Right ventricle myocardium superior (tissue), 1 donor: ENCODE results near the gene PDE3A. TPM values are rescaled to one million over a fixed set of nuclear protein-coding genes. Genes with fewer than 3 reads are reported as not detected.
"Not testable (repeated sequence)": the region's sequence is repeated elsewhere in the genome, so short reads cannot be mapped to it uniquely, and the experiment has no call there.

Source experiments
- ATAC-seq: fragments of 200-7000 bp; cut with Tn5 transposase; one replicate; pipeline ENCODE4 v1.9.1; 2020; ENCODE audit warnings: mild to moderate bottlenecking; ENCODE audit not compliant: poor library complexity
- DNase-seq: peaks from one replicate; pipeline ENCODE4 v3.0.0-alpha.2; 2020
- intact Hi-C: fragments of 100-400 bp; cut with DNase I; formaldehyde crosslinking; loops from one replicate; pipeline ENCODE4 v1.11.2; 2022
- total RNA-seq: library from RNA; stranded (reverse); fragmentation: NEBNext Ultra II Directional; extraction: Animal tissue kit (Norgen Biotek cat#: 25700); gene quantifications from one replicate; pipeline ENCODE4 v1.2.1, GENCODE V29; 2021
- donor health status: DM: no; HTN: yes; CAD: no; lungs with severe emphysema.

Gene PDE3A
- total RNA-seq, 1 donor from 2014 or later = 153 TPM

DNA sequence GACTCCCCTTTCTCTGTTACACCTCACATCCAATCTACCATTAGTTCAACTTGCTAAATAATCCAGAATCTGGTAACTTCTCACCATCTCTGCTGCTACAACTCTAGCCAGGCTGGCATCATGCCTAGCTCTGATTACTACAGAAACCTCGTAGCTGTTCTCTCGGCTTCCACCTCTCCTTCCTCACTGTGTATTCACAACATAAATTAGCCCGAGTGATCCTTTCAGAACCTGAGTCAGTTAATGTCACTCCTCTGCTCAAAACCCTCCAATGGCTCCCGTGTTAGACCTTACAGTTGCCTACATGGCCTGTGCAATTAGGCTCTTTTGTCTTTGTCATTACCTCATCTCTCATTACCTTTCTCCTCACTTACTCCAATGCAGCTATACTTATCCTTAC lies 139.4 kb downstream of the PDE3A start:
- DNase-seq = no peak
- peak; percentile 30 for ATAC-seq
- intact Hi-C loops = no loop called here

DNA sequence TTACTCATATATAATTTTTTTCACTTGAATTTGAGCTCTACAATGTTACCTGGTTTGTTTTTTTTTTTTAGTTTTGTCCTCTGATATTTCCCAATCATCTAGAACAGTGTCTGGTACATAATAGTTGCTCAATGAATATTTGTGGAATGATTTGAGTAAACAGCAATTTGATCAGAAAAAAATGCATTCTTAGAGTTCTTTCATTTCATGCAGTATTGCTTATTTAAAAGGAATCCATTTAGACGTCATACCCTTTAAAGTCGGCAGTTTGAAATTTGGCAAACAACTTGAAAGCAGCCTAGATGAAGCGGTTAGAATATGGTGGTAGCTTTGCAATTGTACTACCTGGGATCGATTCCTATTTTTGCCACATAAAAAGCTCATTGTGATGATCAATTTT lies 140.0 kb downstream of the PDE3A start:
- DNase-seq (no peak), ATAC-seq (no peak)
- intact Hi-C loops = no loop called here

DNA sequence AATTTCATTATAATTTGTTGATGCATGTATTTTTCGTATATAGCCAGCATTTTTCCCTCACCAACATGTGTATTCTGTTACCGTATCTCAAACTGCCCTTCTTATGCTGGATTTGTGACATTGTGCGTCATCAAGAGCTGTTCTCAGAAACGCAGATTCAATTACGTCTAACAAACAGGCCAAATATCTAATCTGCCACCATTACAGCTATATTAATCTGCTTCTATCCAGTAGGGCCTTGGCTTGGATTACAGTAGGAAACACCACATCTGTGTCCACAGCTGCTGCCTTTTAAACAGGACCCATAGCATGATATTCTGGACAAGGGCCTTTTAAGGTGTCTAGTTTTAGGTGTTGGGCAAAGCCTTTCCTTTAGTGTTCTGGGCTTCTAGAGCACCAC lies 140.6 kb downstream of the PDE3A start:
- intact Hi-C loops = no loop called here
- DNase-seq = no peak
- ATAC-seq = peak; percentile 16

DNA sequence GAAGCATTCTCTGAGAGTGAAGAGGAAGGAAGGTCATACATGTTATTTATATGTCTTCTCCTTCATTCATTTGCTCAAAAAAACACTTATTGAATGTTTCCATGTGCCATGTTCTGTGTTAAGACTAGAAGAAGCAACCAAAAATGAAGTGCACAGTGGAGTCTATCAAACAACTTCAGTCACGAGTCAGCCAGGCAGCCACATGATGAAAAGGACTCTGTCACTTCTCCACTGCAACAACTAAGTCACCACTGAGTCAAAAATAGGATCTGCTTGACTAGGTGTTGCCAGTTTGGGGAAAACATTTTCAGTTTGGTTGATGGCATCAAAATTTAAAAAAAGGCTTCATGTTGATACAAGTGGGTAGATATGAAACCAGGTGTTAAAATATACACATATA lies 142.5 kb downstream of the PDE3A start:
- intact Hi-C loops = no loop called here
- DNase-seq (no peak), ATAC-seq (peak; percentile 29)

DNA sequence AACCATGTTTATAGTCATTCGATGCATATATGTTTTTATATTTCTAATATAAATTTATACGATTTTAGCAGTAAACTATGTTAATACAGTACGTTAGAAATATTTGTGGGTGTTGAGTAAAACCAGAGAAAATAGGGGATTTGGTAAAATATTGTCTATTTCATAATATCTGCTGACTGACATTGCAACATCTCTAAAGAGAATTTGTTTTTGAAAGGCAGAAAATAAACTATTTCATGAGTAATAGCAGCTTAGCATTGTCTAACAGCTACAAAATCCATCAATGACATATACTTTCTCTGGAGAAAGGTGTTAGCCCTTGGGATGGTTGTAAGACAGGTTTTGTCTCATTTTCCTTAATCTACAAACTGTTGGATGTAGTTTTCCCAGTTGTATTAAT lies 144.9 kb downstream of the PDE3A start:
- ATAC-seq (no peak), DNase-seq (no peak)
- intact Hi-C loops = no loop called here

DNA sequence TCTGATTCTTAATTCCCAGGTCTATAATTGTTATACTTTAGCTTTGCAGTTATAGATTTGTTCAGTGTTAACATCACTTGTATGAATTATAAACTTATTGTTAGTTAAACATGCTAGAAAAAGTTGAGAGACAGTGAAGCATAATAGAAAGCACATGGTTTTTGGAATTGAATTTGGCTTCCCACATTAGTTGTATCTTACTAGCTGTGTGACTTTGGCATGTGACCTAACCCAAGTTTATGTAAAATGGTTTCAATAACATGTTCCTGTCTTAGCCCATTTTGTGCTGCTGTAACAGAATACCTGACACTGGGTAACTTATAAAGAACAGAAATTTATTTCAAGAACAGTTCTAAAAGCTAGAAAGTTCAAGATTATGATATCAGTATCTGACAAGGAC lies 146.3 kb downstream of the PDE3A start:
- no peak for ATAC-seq
- intact Hi-C loops = no loop called here
- DNase-seq = no peak

DNA sequence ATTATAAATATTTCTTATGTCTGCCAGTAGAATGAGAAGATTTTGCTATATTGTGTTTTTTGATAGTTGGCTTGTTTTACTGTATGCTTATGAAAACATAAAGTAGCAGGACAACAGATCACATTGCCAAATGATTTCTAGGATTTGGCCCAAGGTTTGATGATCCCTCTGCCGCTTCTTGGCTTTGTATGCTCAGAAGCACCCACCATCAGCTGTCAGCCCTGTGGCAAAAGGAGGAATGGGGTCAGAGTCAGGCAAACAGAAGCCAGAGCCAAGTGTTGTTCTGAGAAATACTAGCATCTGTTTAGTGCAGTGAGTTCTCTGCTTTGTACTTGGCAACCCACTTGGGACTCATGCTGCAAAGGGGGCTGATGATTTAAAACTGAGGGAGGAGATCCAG lies 152.2 kb downstream of the PDE3A start:
- ATAC-seq (peak; percentile 57), DNase-seq (no peak)
- intact Hi-C loops = no loop called here

DNA sequence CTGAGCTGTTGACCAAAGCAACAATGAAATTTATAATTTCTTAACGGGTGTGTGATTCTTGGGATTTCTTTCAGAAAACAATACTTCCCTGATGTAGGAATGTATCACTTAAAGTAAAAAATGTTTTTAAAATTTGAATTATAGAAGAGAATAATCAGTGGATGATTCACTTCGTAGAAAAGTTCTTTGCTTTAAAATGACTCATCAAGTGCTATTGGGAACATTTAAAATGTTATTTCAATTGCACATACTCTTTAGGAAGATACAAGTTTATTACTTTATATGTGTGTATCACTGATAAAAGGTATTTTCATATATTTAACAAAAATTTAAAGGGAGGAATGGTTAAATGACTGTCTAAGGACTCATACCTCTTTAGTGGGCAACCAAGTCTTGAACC lies 155.3 kb downstream of the PDE3A start:
- DNase-seq (no peak), ATAC-seq (no peak)
- intact Hi-C loops = no loop called here

DNA sequence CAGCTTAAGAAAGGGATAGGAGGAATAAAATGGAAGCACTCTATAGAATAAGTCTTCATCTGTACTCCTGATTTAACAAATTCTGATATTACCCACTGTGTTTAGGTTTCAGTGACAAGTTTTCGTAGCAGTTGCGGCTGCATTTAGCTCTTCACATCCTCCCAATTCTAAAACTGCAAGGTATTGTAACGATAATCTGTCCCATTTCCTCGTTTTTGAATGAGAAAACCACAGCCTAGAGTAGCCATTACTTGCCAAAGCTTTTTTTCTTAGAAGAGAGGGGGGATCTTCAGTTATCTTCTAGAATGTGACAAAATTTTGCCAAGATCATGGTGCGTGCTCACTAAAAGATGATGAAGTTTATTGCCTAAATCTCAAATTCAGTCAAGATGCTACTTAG lies 155.8 kb downstream of the PDE3A start:
- no peak for ATAC-seq
- intact Hi-C loops = no loop called here
- DNase-seq = no peak

DNA sequence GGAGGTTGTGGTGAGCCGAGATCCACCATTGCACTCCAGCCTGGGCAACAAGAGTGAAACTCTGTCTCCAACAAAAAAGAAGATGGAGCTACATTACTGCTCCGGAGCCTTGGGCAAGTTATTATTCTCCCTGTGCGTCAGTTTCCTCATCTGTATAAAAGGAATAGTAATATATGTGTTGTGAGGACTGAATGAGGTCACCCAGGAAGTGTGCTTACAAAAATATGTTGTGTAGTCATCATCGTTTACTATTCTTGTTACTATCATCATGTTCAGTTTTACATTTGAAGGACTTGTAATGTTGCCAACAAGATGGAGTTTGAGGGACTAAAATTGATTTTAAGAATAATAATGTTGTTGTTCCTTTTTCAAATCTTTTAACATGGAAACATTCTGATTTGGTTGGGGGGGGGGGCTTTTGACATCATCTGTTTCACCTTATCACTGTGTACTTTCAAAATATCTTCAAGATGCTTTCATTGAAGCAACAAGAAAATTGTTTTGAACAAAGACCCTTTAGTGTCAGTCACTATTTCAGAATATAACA lies 156.8 kb downstream of the PDE3A start:
- no peak for ATAC-seq
- intact Hi-C loops = no loop called here

DNA sequence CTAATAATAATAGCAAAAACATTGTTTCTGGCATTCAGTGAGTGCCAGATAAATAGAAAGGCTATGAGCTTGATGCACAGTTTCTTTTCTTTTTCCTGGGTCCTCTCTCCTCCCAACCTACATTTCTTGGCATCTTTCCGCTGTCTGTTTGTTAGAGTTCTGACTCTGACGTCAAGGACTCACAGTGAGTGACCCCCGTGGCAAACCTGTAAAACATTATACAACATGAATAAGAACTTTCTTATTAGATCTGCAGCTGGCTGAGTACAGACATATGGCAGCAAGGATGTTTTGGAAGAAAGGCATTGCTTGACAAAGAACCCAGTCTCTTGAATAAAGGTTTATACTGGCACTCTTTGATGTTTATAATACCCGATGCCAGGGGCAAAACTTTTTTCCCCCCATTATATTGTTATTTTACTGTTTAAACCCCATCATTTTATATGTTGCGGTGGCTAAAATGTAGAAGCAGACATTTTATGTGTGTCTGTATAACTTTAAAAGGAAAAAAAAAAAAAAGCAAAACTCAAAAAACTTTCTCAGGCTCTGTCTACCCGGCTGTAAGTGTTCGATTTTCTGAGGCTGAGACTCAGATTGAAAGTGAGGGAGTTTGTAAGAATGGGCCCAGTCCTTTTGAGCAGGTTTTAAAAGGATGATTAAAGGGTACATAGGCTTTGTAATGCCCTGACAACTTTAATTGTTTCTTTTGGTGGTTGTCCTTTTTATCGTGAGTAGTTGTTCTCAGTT lies 159.3 kb downstream of the PDE3A start:
- ATAC-seq (peak; percentile 23), DNase-seq (no peak)
- intact Hi-C loops = no loop called here

More for the DNA sequence above, 156.8 kb downstream of the PDE3A start:
- no peak for DNase-seq

DNA sequence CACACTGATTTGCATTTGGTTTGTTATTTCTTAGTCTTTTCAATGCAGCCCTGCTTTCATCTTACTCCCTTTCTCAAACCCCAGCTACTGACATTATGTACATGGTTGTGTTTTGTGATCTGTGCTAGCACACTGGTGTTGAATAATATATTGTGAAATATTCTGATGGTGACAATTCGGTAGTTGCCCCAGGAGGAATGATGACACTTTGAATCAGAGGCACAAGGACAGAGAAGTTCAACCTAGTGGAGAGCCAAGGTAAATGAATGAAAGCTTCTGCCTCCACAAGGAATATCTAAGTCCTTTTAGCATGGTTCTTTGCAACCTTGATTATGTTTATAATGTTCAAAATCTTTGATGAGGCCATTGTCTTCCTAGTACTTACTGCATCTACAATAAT lies 159.9 kb downstream of the PDE3A start:
- intact Hi-C loops = no loop called here
- ATAC-seq (no peak), DNase-seq (no peak)

DNA sequence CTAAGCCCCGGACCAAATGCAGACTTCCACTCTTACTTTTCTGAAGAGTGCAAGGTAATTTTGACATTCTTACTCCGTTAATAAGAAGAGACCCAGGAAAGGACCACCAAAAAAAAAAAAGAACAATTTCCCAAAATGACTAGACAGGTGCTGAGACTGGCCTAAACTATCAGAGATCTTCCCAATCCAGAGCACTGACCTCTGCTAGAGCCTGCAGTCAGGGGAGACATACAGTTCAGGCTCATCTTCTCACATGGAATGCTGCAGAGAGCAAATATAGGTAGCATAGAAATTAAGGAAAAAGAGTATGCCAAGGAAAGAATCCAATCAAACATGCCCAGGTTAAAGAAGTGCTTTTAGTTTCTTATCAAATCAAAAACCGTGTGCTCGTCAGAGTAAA lies 177.9 kb downstream of the PDE3A start:
- no peak for ATAC-seq
- intact Hi-C loops = no loop called here
- no peak for DNase-seq

DNA sequence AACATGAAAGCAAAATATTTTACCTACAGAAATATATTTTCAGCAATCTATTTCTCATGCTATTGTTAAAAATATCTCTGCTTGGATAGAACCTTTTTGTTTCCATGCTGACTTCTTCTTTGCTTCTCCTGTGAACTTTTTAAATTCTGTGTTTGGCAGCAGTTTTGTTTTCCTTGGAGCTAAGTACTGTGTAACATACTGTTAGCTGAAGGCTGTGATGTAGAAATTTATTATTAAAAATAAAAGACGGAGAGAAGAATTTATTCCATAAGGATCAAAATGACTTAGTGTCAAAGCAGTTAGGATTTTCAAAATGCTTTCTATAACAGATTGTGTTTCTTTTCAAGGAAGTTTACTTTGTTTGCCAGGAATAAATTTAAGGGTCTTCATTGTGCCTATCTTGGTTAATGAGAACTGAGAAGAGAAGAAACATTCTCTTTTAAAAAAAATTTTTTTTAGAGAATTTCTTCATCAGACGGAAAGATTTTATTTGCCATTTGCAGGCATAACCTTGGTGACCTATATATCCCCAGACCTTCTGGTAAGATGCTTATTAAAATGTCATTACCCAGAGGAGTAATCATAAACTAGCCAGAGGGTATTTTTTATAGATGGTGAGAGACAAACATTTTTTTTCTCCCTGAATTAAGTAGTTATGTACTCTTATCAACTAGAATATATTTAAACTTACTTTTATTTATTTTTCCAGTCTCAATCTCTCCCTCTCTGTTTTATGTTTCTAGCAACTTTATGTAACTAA lies 179.7 kb downstream of the PDE3A start:
- intact Hi-C loops = no loop called here
- DNase-seq (no peak), ATAC-seq (peak; percentile 35)

DNA sequence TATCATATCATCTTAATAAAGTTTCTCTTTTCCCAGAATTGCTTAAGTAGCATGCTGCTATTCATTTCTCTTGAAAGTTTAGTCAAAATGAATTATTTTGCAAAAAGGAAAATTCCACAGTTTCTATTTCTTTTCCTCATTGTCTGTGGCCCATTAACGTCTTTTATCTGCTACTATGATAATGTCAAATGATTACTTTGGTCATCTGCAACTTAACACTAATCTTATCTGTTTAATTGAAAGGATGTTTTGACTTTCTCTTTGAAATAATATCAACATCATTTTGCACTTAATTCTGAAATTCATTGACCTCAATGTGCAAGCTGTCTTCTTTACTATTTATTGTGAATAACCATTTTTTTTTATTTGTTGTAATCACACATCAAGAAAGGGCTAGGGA lies 180.3 kb downstream of the PDE3A start:
- ATAC-seq (no peak), DNase-seq (no peak)
- intact Hi-C loops = no loop called here

DNA sequence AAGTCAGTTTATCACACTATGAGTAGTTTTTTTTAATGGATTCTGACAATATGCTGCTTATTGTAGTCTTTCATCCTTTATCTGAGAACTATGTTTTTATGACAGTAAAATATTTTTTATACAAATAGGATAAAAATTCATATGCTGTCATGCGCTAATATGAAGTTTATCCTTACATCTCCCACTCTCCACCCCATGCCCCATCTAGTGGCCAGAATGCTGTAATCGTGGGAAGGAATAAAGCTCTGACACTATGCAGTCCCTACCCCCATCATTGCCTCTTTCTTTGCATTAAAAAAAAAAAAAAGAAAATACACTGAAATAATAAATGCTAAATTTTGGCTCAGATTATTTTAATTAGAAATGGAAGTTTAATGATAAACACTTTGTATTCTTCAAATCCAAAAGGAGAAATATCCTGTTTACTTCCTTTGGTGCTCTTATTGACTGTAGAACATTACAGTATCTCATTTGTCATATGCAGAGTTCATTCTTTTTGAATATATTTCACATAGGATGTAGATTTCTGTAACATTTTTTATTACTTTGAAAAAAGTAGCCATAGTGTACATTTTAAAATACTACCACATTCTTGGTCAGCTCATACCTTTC lies 180.9 kb downstream of the PDE3A start:
- intact Hi-C loops = no loop called here
- DNase-seq = peak; percentile 26
- ATAC-seq = peak; percentile 60

DNA sequence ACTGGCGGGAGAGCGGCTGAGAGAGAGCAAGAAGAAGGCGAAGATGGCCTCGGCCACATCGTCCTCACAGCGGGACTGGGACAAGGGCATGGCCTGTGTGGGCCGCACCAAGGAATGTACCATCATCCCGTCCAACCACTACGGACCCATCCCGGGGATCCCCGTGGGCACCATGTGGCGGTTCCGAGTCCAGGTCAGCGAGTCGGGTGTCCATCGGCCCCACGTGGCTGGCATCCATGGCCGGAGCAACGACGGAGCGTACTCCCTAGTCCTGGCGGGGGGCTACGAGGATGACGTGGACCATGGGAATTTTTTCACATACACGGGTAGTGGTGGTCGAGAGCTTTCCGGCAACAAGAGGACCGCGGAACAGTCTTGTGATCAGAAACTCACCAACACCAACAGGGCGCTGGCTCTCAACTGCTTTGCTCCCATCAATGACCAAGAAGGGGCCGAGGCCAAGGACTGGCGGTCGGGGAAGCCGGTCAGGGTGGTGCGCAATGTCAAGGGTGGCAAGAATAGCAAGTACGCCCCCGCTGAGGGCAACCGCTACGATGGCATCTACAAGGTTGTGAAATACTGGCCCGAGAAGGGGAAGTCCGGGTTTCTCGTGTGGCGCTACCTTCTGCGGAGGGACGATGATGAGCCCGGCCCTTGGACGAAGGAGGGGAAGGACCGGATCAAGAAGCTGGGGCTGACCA lies 183.6 kb downstream of the PDE3A start:
- intact Hi-C loops = not testable (repeated sequence)
- ATAC-seq (peak; percentile 8), DNase-seq (peak; percentile 40)

DNA sequence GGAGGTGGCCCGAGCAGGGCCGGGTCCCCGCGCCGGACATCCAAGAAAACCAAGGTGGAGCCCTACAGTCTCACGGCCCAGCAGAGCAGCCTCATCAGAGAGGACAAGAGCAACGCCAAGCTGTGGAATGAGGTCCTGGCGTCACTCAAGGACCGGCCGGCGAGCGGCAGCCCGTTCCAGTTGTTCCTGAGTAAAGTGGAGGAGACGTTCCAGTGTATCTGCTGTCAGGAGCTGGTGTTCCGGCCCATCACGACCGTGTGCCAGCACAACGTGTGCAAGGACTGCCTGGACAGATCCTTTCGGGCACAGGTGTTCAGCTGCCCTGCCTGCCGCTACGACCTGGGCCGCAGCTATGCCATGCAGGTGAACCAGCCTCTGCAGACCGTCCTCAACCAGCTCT lies 184.2 kb downstream of the PDE3A start:
- intact Hi-C loops = not testable (repeated sequence)
- ATAC-seq (peak; percentile 53), DNase-seq (peak; percentile 42)

DNA sequence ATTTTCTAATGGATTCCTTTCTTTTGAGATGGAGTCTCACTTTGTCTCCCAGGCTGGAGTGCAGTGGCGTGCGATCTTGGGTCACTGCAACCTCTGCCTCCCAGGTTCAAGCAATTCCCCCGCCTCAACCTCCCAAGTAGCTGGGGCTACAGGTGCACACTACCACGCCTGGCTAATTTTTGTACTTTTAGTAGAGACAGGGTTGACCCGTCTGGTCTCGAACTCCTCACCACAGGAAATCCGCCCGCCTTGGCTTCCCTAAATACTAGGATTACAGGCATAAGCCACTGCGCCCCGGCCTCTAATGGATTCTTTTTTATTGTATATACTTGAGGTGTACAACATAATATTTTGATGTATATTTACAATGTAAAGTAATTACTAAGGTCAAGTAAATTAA lies 186.7 kb downstream of the PDE3A start:
- ATAC-seq (no peak), DNase-seq (peak; percentile 31)
- intact Hi-C loops = no loop called here
